ENCODE data around the gene NOXO1.
A peak's percentile ranks its signal among the peaks of the same experiment; 100 is the strongest.

The NOXO1 gene

GRCh38 chr16:2009791-2010510, 28.7 kb upstream of the NOXO1 start, which contains the start of gene ZNF598:
TSS of gene ZNF598 (minus strand) at chr16:2009821.
- peak; percentile 85 for DNase-seq

GRCh38 chr16:2009164-2009711, 28.0 kb upstream of the NOXO1 start:
- DNase-seq, result no peak

GRCh38 chr16:2008631-2009163, 27.4 kb upstream of the NOXO1 start:
- DNase-seq, result no peak

GRCh38 chr16:2008009-2008526, 26.8 kb upstream of the NOXO1 start:
- no peak for DNase-seq

GRCh38 chr16:2007081-2007836, 26.0 kb upstream of the NOXO1 start:
- no peak for DNase-seq

GRCh38 chr16:2006317-2006716, 25.0 kb upstream of the NOXO1 start:
- DNase-seq, result no peak

GRCh38 chr16:2005646-2006045, 24.4 kb upstream of the NOXO1 start:
- no peak for DNase-seq

- DNase-seq, result peak; percentile 43
Measured at GRCh38 chr16:2004795-2005517, 23.7 kb upstream of the NOXO1 start.

- peak; percentile 91 for DNase-seq
Measured at GRCh38 chr16:2003827-2004641, 22.8 kb upstream of the NOXO1 start.

- no peak for DNase-seq
Measured at GRCh38 chr16:2003231-2003826, 22.1 kb upstream of the NOXO1 start.

GRCh38 chr16:2002406-2003230, 21.3 kb upstream of the NOXO1 start:
- no peak for DNase-seq

- DNase-seq, result no peak
Measured at GRCh38 chr16:2001456-2002355, 20.4 kb upstream of the NOXO1 start.

GRCh38 chr16:2001035-2001434, 19.8 kb upstream of the NOXO1 start:
- DNase-seq, result no peak

GRCh38 chr16:1999866-2000514, 18.7 kb upstream of the NOXO1 start:
- DNase-seq, result no peak

GRCh38 chr16:1998852-1999801, 17.9 kb upstream of the NOXO1 start:
- DNase-seq, result no peak

GRCh38 chr16:1998360-1998835, 17.1 kb upstream of the NOXO1 start:
- DNase-seq, result no peak

Measured in NCI-H1436 (cell line).